Osteoblast (primary cell): ENCODE data around the gene RNASEH2A. TPM values are rescaled to one million over a fixed set of nuclear protein-coding genes. Genes with fewer than 3 reads are reported as not detected.
A peak's percentile ranks its signal among the peaks of the same experiment; 100 is the strongest.

ENCODE experiments used
- DNase-seq: peaks from one replicate; pipeline ENCODE4 v3.0.0; 2011; ENCODE audit warnings: low spot score, mixed read lengths; ENCODE audit not compliant: insufficient read length; ENCODE audit errors: missing footprints
- H2AFZ ChIP-seq: 2 replicates; pipeline ENCODE4 v1.6.0; 2011; ENCODE audit warnings: mild to moderate bottlenecking, low read length
- H3K27ac ChIP-seq: 2 replicates; pipeline ENCODE4 v1.5.1; 2011; ENCODE audit warnings: mild to moderate bottlenecking, low read depth, low read length, moderate library complexity
- H3K27me3 ChIP-seq: 2 replicates; pipeline ENCODE4 v1.6.0; 2012; ENCODE audit warnings: mild to moderate bottlenecking, control low read depth, inconsistent platforms, low read length, moderate library complexity; ENCODE audit not compliant: insufficient read depth
- H3K36me3 ChIP-seq: 2 replicates; pipeline ENCODE4 v1.5.1; 2011; ENCODE audit warnings: mild to moderate bottlenecking, low read length, control low read depth, moderate library complexity; ENCODE audit not compliant: insufficient read depth
- H3K4me1 ChIP-seq: 2 replicates; pipeline ENCODE4 v1.5.1; 2011; ENCODE audit warnings: mild to moderate bottlenecking, low read length, control low read depth, moderate library complexity; ENCODE audit not compliant: insufficient read depth
- H3K4me2 ChIP-seq: 2 replicates; pipeline ENCODE4 v1.6.0; 2011; ENCODE audit warnings: mild to moderate bottlenecking, low read length; ENCODE audit not compliant: insufficient read depth
- H3K4me3 ChIP-seq: fragments of 200-600 bp; sonication (generic); 3 replicates; pipeline ENCODE4 v1.5.1; 2012; ENCODE audit warnings: mild to moderate bottlenecking, low read length, inconsistent platforms; ENCODE audit not compliant: insufficient read depth
- H3K79me2 ChIP-seq: 2 replicates; pipeline ENCODE4 v1.6.0; 2012; ENCODE audit warnings: mild to moderate bottlenecking, low read length, control low read depth, inconsistent platforms; ENCODE audit not compliant: insufficient read depth
- H3K9me3 ChIP-seq: 2 replicates; pipeline ENCODE4 v1.5.1; 2011; ENCODE audit warnings: low read depth, low read length, control low read depth
- H4K20me1 ChIP-seq: 2 replicates; pipeline ENCODE4 v1.6.0; 2012; ENCODE audit warnings: mild to moderate bottlenecking, low read length, control low read depth; ENCODE audit not compliant: insufficient read depth
- total RNA-seq: library from RNA; depleted of rRNA; stranded (reverse); fragments of >200 nt; gene quantifications from 2 replicates; pipeline ENCODE4 v1.2.3, GENCODE V29; 2012
- TF ChIP-seq, protein P1 (sequence below): IDR thresholded peaks from 2 replicates; pipeline ENCODE4 v1.5.1; 2011; ENCODE audit warnings: mild to moderate bottlenecking, low read depth, low read length, moderate library complexity; ENCODE audit errors: extremely low read depth

Gene RNASEH2A
- total RNA-seq, 1 donor, result 7.6 TPM

GRCh38 chr19:12825254-12826131 is 19.1 kb downstream of the RNASEH2A start:
- TF ChIP-seq, protein P1, sequence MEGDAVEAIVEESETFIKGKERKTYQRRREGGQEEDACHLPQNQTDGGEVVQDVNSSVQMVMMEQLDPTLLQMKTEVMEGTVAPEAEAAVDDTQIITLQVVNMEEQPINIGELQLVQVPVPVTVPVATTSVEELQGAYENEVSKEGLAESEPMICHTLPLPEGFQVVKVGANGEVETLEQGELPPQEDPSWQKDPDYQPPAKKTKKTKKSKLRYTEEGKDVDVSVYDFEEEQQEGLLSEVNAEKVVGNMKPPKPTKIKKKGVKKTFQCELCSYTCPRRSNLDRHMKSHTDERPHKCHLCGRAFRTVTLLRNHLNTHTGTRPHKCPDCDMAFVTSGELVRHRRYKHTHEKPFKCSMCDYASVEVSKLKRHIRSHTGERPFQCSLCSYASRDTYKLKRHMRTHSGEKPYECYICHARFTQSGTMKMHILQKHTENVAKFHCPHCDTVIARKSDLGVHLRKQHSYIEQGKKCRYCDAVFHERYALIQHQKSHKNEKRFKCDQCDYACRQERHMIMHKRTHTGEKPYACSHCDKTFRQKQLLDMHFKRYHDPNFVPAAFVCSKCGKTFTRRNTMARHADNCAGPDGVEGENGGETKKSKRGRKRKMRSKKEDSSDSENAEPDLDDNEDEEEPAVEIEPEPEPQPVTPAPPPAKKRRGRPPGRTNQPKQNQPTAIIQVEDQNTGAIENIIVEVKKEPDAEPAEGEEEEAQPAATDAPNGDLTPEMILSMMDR, result no peak
- DNase-seq, result peak; percentile 87
- Histone ChIP-seq H3K4me1 (no peaks in the 10 kb centered on the region), H3K4me3 (no peak overlapping the region), H3K27me3 (peaks cover 2% of the 10 kb centered on the region), H3K36me3 (no peaks in the 10 kb centered on the region), H3K9me3 (no peaks in the 10 kb centered on the region), H2AFZ (no peak overlapping the region), H3K79me2 (no peaks in the 10 kb centered on the region), H3K27ac (no peak overlapping the region), H4K20me1 (no peaks in the 10 kb centered on the region), H3K4me2 (peak overlapping the region; percentile 23)

GRCh38 chr19:12828494-12828893 is 22.1 kb downstream of the RNASEH2A start:
- H4K20me1 ChIP-seq, result peaks cover 6% of the 10 kb centered on the region

DNA sequence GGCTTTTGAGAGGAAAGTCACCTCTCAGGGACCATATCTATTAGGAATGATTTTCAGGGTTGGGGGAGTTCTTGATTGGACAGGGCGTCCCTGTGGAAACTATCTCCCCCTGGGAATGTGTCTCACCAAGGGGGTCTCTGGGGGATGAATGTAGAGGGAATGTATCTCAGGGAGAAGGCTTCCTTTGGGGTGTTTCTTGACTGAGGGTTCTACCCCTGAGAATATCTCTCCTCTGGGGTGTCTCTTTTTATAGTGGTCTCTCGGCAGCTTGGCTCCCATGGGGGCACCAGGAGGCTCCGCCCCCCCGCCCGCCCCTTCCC is 27.0 kb downstream of the RNASEH2A start:
- Histone ChIP-seq H3K27me3 (peaks cover 55% of the 10 kb centered on the region), H3K36me3 (no peaks in the 10 kb centered on the region), H3K27ac (no peak overlapping the region), H3K9me3 (no peaks in the 10 kb centered on the region), H3K79me2 (no peaks in the 10 kb centered on the region), H3K4me3 (no peak overlapping the region), H4K20me1 (peaks cover 11% of the 10 kb centered on the region), H3K4me1 (no peaks in the 10 kb centered on the region), H2AFZ (no peak overlapping the region), H3K4me2 (no peak overlapping the region)
- DNase-seq, result peak; percentile 55
- TF ChIP-seq, protein P1, result no peak

More at GRCh38 chr19:12828494-12828893, 22.1 kb downstream of the RNASEH2A start:
- TF ChIP-seq, protein P1, result no peak
- H3K4me2 ChIP-seq, result no peak overlapping the region
- no peaks in the 10 kb centered on the region for H3K79me2 ChIP-seq
- no peak overlapping the region for H3K4me3 ChIP-seq
- no peaks in the 10 kb centered on the region for H3K4me1 ChIP-seq
- no peak overlapping the region for H2AFZ ChIP-seq
- no peak overlapping the region for H3K27ac ChIP-seq
- DNase-seq, result peak; percentile 83
- H3K27me3 ChIP-seq, result peaks cover 12% of the 10 kb centered on the region
- no peaks in the 10 kb centered on the region for H3K36me3 ChIP-seq
- H3K9me3 ChIP-seq, result no peaks in the 10 kb centered on the region

GRCh38 chr19:12833738-12834565 is 27.6 kb downstream of the RNASEH2A start:
- Histone ChIP-seq H3K4me1 (no peaks in the 10 kb centered on the region), H3K27me3 (peaks cover 61% of the 10 kb centered on the region), H4K20me1 (peaks cover 11% of the 10 kb centered on the region), H2AFZ (no peak overlapping the region), H3K9me3 (no peaks in the 10 kb centered on the region), H3K36me3 (no peaks in the 10 kb centered on the region), H3K4me3 (no peak overlapping the region), H3K4me2 (no peak overlapping the region), H3K79me2 (no peaks in the 10 kb centered on the region), H3K27ac (no peak overlapping the region)
- TF ChIP-seq, protein P1, result no peak
- peak; percentile 87 for DNase-seq
